Stimulated activated naive CD8-positive, alpha-beta T cell treated with anti-CD3 and anti-CD28 coated beads, Interleukin-15, Interleukin-2, amounts not matched to agents 100 U/mL and 50 U/mL, for 24 hours (primary cell): ENCODE data around the gene PDAP1.
"Not testable (repeated sequence)": the region's sequence is repeated elsewhere in the genome, so short reads cannot be mapped to it uniquely, and the experiment has no call there.

ENCODE experiments used
- ATAC-seq: fragments of 150-1000 bp; cut with Tn5 transposase; one replicate; pipeline ENCODE4 v1.10.0; 2021
- DNase-seq: peaks from one replicate; pipeline ENCODE4 v3.0.0; 2021

PDAP1 gene

GRCh38 chr7:99375070-99375807 lies 33.2 kb downstream of the PDAP1 start:
- DNase-seq (peak; percentile 76), ATAC-seq (peak; percentile 58)

GRCh38 chr7:99374111-99375064 lies 34.0 kb downstream of the PDAP1 start, which contains the start of gene ARPC1B:
ARPC1B (plus strand) TSS chr7:99374730; CDS start chr7:99385715, 10,985 bp downstream.
- ATAC-seq (peak; percentile 66), DNase-seq (peak; percentile 90)

GRCh38 chr7:99373091-99374066 lies 35.0 kb downstream of the PDAP1 start:
- DNase-seq (no peak), ATAC-seq (no peak)

GRCh38 chr7:99372275-99373090 lies 35.9 kb downstream of the PDAP1 start:
- DNase-seq, result no peak
- ATAC-seq, result no peak

- DNase-seq (no peak), ATAC-seq (no peak)
Observed at GRCh38 chr7:99371376-99371920, 36.9 kb downstream of the PDAP1 start.

GRCh38 chr7:99369767-99370391 lies 38.5 kb downstream of the PDAP1 start:
- no peak for DNase-seq
- no peak for ATAC-seq

GRCh38 chr7:99368750-99369389 lies 39.5 kb downstream of the PDAP1 start:
- ATAC-seq, result no peak
- DNase-seq, result no peak

- no peak for DNase-seq
- ATAC-seq, result no peak
Observed at GRCh38 chr7:99366646-99367045, 41.8 kb downstream of the PDAP1 start.

- ATAC-seq (peak; percentile 82), DNase-seq (peak; percentile 65)
Observed at GRCh38 chr7:99365318-99366141, 42.9 kb downstream of the PDAP1 start.

GRCh38 chr7:99363286-99363685 lies 45.1 kb downstream of the PDAP1 start:
- ATAC-seq, result no peak
- no peak for DNase-seq

- ATAC-seq, result no peak
- DNase-seq, result no peak
Observed at GRCh38 chr7:99362801-99363200, 45.6 kb downstream of the PDAP1 start.

- ATAC-seq (no peak), DNase-seq (no peak)
Observed at GRCh38 chr7:99359465-99360154, 48.8 kb downstream of the PDAP1 start.

- ATAC-seq, result not testable (repeated sequence)
Observed at GRCh38 chr7:99358521-99358920, 49.9 kb downstream of the PDAP1 start.

GRCh38 chr7:99357701-99358490 lies 50.5 kb downstream of the PDAP1 start:
- ATAC-seq (no peak), DNase-seq (no peak)

More at GRCh38 chr7:99358521-99358920, 49.9 kb downstream of the PDAP1 start:
- not testable (repeated sequence) for DNase-seq

- DNase-seq, result no peak
- ATAC-seq, result no peak
Observed at GRCh38 chr7:99355098-99355497, 53.3 kb downstream of the PDAP1 start.

GRCh38 chr7:99352247-99352646 lies 56.1 kb downstream of the PDAP1 start:
- ATAC-seq, result no peak
- no peak for DNase-seq

- ATAC-seq, DNase-seq: not testable (repeated sequence)
Observed at GRCh38 chr7:99350641-99351040, 57.8 kb downstream of the PDAP1 start.
